NCI-H146 treated with DMSO at 0.1 percent for 48 hours (cell line): ENCODE measurements around the gene TMEM9B.
A peak's percentile ranks its signal among the peaks of the same experiment; 100 is the strongest.
"Not testable (repeated sequence)": the region's sequence is repeated elsewhere in the genome, so short reads cannot be mapped to it uniquely, and the experiment has no call there.

ENCODE experiments used
- DNase-seq: peaks from one replicate; lab custom pipeline; 2025; ENCODE audit not compliant: unreplicated experiment; lab: John Stamatoyannopoulos, UW

The TMEM9B gene

GRCh38 chr11:8964324-8965320, at the start of gene TMEM9B:
TSS of gene TMEM9B (minus strand) at chr11:8964442. CDS start at chr11:8964313, 129 bp downstream.
- peak; percentile 83 for DNase-seq

GRCh38 chr11:9013373-9013772, 49.1 kb upstream of the TMEM9B start:
- DNase-seq = no peak

- not testable (repeated sequence) for DNase-seq
These were observed 45.3 kb upstream of the TMEM9B start for GRCh38 chr11:9009538-9009937.

GRCh38 chr11:9008661-9009060, 44.4 kb upstream of the TMEM9B start:
- no peak for DNase-seq

GRCh38 chr11:9008011-9008550, 43.8 kb upstream of the TMEM9B start:
- DNase-seq = no peak

GRCh38 chr11:9005087-9005486, 40.8 kb upstream of the TMEM9B start:
- no peak for DNase-seq

GRCh38 chr11:9004183-9004926, 40.1 kb upstream of the TMEM9B start:
- peak; percentile 55 for DNase-seq

GRCh38 chr11:9003573-9004182, 39.4 kb upstream of the TMEM9B start, which contains the start of gene NRIP3:
TSS of gene NRIP3 (minus strand) at chr11:9004001. CDS start at chr11:9003935, 66 bp downstream.
- DNase-seq = peak; percentile 59

GRCh38 chr11:9002920-9003572, 38.8 kb upstream of the TMEM9B start:
- DNase-seq = no peak

- DNase-seq = no peak
These were observed 37.5 kb upstream of the TMEM9B start for GRCh38 chr11:9001736-9002135.

- no peak for DNase-seq
These were observed 33.8 kb upstream of the TMEM9B start for GRCh38 chr11:8998017-8998416.

- no peak for DNase-seq
These were observed 33.2 kb upstream of the TMEM9B start for GRCh38 chr11:8997451-8997850.

- no peak for DNase-seq
These were observed 25.2 kb upstream of the TMEM9B start for GRCh38 chr11:8989453-8989852.

- DNase-seq = no peak
These were observed 24.3 kb upstream of the TMEM9B start for GRCh38 chr11:8988329-8989234.

- DNase-seq = no peak
These were observed 23.2 kb upstream of the TMEM9B start for GRCh38 chr11:8987446-8987845.

GRCh38 chr11:8986772-8987171, 22.5 kb upstream of the TMEM9B start:
- DNase-seq = not testable (repeated sequence)

- DNase-seq = no peak
These were observed 21.2 kb upstream of the TMEM9B start for GRCh38 chr11:8985462-8985861.

- DNase-seq = no peak
These were observed 19.3 kb upstream of the TMEM9B start for GRCh38 chr11:8983552-8983951.

- no peak for DNase-seq
These were observed 16.2 kb upstream of the TMEM9B start for GRCh38 chr11:8980485-8980884.
